Measurements from ENCODE around the gene COPB1. TPM values are rescaled to one million over a fixed set of nuclear protein-coding genes. Genes with fewer than 3 reads are reported as not detected.

Gene COPB1
- total RNA-seq, 1 donor from 2014 or later: 107 TPM

Small RNA genes within 50 kb of the gene (small RNA-seq; reads per million reads assigned to genes)
- gene RNU7-49P (ENCODE audit: low replicate concordance): not detected

Other genes with a start within 250 kb of the COPB1 start
- gene RRAS2, start 140.6 kb downstream of the COPB1 start, total RNA-seq: 40.8 TPM
- gene PSMA1, start 20.6 kb upstream of the COPB1 start, total RNA-seq: 95.1 TPM
- gene PDE3B, start 144.0 kb upstream of the COPB1 start, total RNA-seq: 21.1 TPM

Measured in temporal lobe (tissue), 2 donors.